Duodenal mucosa (tissue), 2 donors: Measurements from ENCODE around the gene ZBTB39.
A peak's percentile ranks its signal among the peaks of the same experiment; 100 is the strongest.
"Not testable (repeated sequence)": the region's sequence is repeated elsewhere in the genome, so short reads cannot be mapped to it uniquely, and the experiment has no call there.

Experiments
- H3K27ac ChIP-seq: one replicate; pipeline ENCODE4 v1.7.0; 2013; ENCODE audit warnings: low read depth, low read length
- H3K27me3 ChIP-seq, 2 donors: one replicate each; pipeline ENCODE4 v1.7.0; 2013; ENCODE audit warnings: low read length in 2 of 2, control low read depth in 1 of 2; ENCODE audit not compliant: insufficient read depth in 2 of 2, control insufficient read depth in 1 of 2
- H3K36me3 ChIP-seq, 2 donors: one replicate each; pipeline ENCODE4 v1.7.0; 2013; ENCODE audit warnings: low read length in 2 of 2, control low read depth in 1 of 2; ENCODE audit not compliant: insufficient read depth in 2 of 2, control insufficient read depth in 1 of 2
- H3K4me1 ChIP-seq, 2 donors: one replicate each; pipeline ENCODE4 v1.7.0; 2013; ENCODE audit warnings: low read length in 2 of 2, control low read depth in 1 of 2; ENCODE audit not compliant: insufficient read depth in 2 of 2, control insufficient read depth in 1 of 2
- H3K4me3 ChIP-seq, 2 donors: one replicate each; pipeline ENCODE4 v1.7.0; 2013; ENCODE audit warnings: low read length in 2 of 2, low read depth in 1 of 2
- H3K9ac ChIP-seq, 2 donors: one replicate each; pipeline ENCODE4 v1.7.0; 2013; ENCODE audit warnings: low read length in 2 of 2, low read depth in 1 of 2
- H3K9me3 ChIP-seq, 2 donors: one replicate each; pipeline ENCODE4 v1.7.0; 2013; ENCODE audit warnings: low read length in 2 of 2, control low read depth in 1 of 2; ENCODE audit not compliant: control insufficient read depth in 1 of 2

The ZBTB39 gene

GRCh38 chr12:57018353-57018752 is 12.0 kb upstream of the ZBTB39 start:
- H3K9ac ChIP-seq, H3K36me3 ChIP-seq, H3K27ac ChIP-seq, H3K9me3 ChIP-seq, H3K27me3 ChIP-seq, H3K4me3 ChIP-seq, H3K4me1 ChIP-seq: not testable (repeated sequence)

- H3K4me1 ChIP-seq, result no peaks in the 10 kb centered on the region
- peaks cover 3 to 4% of the 10 kb centered on the region in 2 donors for H3K27me3 ChIP-seq
- no peak within 1 kb of the TSS for H3K4me3 ChIP-seq
- H3K36me3 ChIP-seq, result no peaks in the 10 kb centered on the region
- no peaks in the 10 kb centered on the region for H3K9me3 ChIP-seq
- H3K9ac ChIP-seq, result no peak within 1 kb of the TSS
- H3K27ac ChIP-seq, result no peak within 1 kb of the TSS
These were observed 10.0 kb upstream of the ZBTB39 start, which contains the start of gene TAC3 for GRCh38 chr12:57016348-57016747. Gene TAC3 (minus strand): TSS chr12:57016529. CDS start chr12:57015797, 732 bp downstream.

GRCh38 chr12:57012600-57013465 is 6.5 kb upstream of the ZBTB39 start:
- no peak overlapping the region for H3K27ac ChIP-seq
- H3K27me3 ChIP-seq, result peaks cover 3 to 4% of the 10 kb centered on the region in 2 donors
- H3K9ac ChIP-seq, result no peak overlapping the region
- no peaks in the 10 kb centered on the region for H3K36me3 ChIP-seq
- no peaks in the 10 kb centered on the region for H3K9me3 ChIP-seq
- H3K4me1 ChIP-seq, result peaks cover 6 to 7% of the 10 kb centered on the region in 2 donors
- H3K4me3 ChIP-seq, result no peak overlapping the region

- Histone ChIP-seq H3K4me3 (no peak overlapping the region), H3K9me3 (no peaks in the 10 kb centered on the region), H3K27ac (no peak overlapping the region), H3K36me3 (no peaks in the 10 kb centered on the region), H3K4me1 (peaks cover 8 to 13% of the 10 kb centered on the region in 2 donors), H3K9ac (no peak overlapping the region), H3K27me3 (peaks cover 3 to 4% of the 10 kb centered on the region in 2 donors)
These were observed 5.4 kb upstream of the ZBTB39 start for GRCh38 chr12:57011438-57012424.

GRCh38 chr12:57010627-57011247 is 4.4 kb upstream of the ZBTB39 start:
- no peak overlapping the region for H3K27ac ChIP-seq
- H3K9me3 ChIP-seq, result no peaks in the 10 kb centered on the region

GRCh38 chr12:57009949-57010626 is 3.7 kb upstream of the ZBTB39 start:
- no peak overlapping the region for H3K4me3 ChIP-seq
- peaks cover 17 to 22% of the 10 kb centered on the region in 2 donors for H3K4me1 ChIP-seq
- H3K27me3 ChIP-seq, result peaks cover 0 to 3% of the 10 kb centered on the region in 2 donors
- H3K27ac ChIP-seq, result no peak overlapping the region
- H3K9ac ChIP-seq, result no peak overlapping the region
- no peaks in the 10 kb centered on the region for H3K9me3 ChIP-seq
- no peaks in the 10 kb centered on the region for H3K36me3 ChIP-seq

More at GRCh38 chr12:57010627-57011247, 4.4 kb upstream of the ZBTB39 start:
- H3K36me3 ChIP-seq, result no peaks in the 10 kb centered on the region
- no peak overlapping the region for H3K9ac ChIP-seq
- H3K4me1 ChIP-seq, result peaks cover 10 to 16% of the 10 kb centered on the region in 2 donors
- no peak overlapping the region for H3K4me3 ChIP-seq
- H3K27me3 ChIP-seq, result peaks cover 0 to 3% of the 10 kb centered on the region in 2 donors

- no peak overlapping the region for H3K9ac ChIP-seq
These were observed 1.8 kb upstream of the ZBTB39 start for GRCh38 chr12:57008178-57008577.

GRCh38 chr12:57006809-57007475 is 596 bp upstream of the ZBTB39 start:
- Histone ChIP-seq H3K36me3 (peaks cover 9 to 27% of the 10 kb centered on the region in 2 donors), H3K9me3 (no peaks in the 10 kb centered on the region), H3K27ac (no peak overlapping the region), H3K4me1 (peaks cover 24 to 27% of the 10 kb centered on the region in 2 donors), H3K9ac (peak overlapping the region; percentile 50 to 55), H3K4me3 (peak overlapping the region; percentile 31 to 58), H3K27me3 (no peaks in the 10 kb centered on the region)

More at GRCh38 chr12:57008178-57008577, 1.8 kb upstream of the ZBTB39 start:
- Histone ChIP-seq H3K27ac (no peak overlapping the region), H3K4me3 (no peak overlapping the region), H3K9me3 (no peaks in the 10 kb centered on the region), H3K36me3 (peaks cover 3 to 14% of the 10 kb centered on the region in 2 donors), H3K4me1 (peaks cover 21 to 26% of the 10 kb centered on the region in 2 donors), H3K27me3 (peaks cover 0 to 3% of the 10 kb centered on the region in 2 donors)

GRCh38 chr12:57004651-57005050 is 1.7 kb downstream of the ZBTB39 start:
- Histone ChIP-seq H3K9ac (no peak overlapping the region), H3K4me1 (peaks cover 31 to 34% of the 10 kb centered on the region in 2 donors), H3K27ac (no peak overlapping the region), H3K27me3 (no peaks in the 10 kb centered on the region), H3K4me3 (no peak overlapping the region), H3K9me3 (no peaks in the 10 kb centered on the region), H3K36me3 (peaks cover 10 to 36% of the 10 kb centered on the region in 2 donors)
